LNCAP (cell line): ENCODE data around the gene FCHO2.

Experiments
- CTCF ChIP-seq: fragments of 450-650 bp; IDR thresholded peaks from 2 replicates; pipeline ENCODE4 v1.5.1; 2017; ENCODE audit warnings: mild to moderate bottlenecking

FCHO2 gene

GRCh38 chr5:73066466-73066865 is 110.6 kb downstream of the FCHO2 start:
- TF ChIP-seq CTCF = no peak

- no peak for TF ChIP-seq CTCF
Measured at GRCh38 chr5:73067213-73067612, 111.4 kb downstream of the FCHO2 start.

GRCh38 chr5:73081093-73081492 is 125.3 kb downstream of the FCHO2 start:
- no peak for TF ChIP-seq CTCF

GRCh38 chr5:73088026-73088425 is 132.2 kb downstream of the FCHO2 start:
- no peak for TF ChIP-seq CTCF

GRCh38 chr5:73093943-73094342 is 138.1 kb downstream of the FCHO2 start:
- TF ChIP-seq CTCF = no peak

- no peak for TF ChIP-seq CTCF
Measured at GRCh38 chr5:73094415-73094814, 138.6 kb downstream of the FCHO2 start.

GRCh38 chr5:73095564-73096238 is 139.9 kb downstream of the FCHO2 start:
- TF ChIP-seq CTCF = no peak

- TF ChIP-seq CTCF = no peak
Measured at GRCh38 chr5:73096239-73096575, 140.4 kb downstream of the FCHO2 start.
